ENCODE results near the gene PTPRT.

DNA sequence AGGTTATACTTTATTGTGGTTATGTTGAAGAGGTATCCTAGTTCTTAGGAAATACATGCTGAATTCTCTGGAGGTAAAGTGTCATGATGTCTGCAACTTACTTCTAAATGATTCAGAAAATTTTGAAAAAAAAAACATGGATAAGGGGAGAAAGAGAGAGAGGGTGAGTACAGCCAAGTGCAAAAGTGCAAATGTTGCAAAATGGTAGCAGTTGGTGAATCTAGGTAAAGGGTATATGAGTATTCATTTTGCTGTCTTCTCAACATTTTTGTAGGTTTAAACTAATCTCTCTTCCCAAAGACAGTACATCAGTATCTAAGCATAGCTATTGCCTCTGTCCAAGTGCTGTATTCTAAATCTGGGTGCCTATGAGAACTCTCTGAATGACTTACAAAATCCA is 992.1 kb downstream of the PTPRT start:
- TF ChIP-seq, protein P1, sequence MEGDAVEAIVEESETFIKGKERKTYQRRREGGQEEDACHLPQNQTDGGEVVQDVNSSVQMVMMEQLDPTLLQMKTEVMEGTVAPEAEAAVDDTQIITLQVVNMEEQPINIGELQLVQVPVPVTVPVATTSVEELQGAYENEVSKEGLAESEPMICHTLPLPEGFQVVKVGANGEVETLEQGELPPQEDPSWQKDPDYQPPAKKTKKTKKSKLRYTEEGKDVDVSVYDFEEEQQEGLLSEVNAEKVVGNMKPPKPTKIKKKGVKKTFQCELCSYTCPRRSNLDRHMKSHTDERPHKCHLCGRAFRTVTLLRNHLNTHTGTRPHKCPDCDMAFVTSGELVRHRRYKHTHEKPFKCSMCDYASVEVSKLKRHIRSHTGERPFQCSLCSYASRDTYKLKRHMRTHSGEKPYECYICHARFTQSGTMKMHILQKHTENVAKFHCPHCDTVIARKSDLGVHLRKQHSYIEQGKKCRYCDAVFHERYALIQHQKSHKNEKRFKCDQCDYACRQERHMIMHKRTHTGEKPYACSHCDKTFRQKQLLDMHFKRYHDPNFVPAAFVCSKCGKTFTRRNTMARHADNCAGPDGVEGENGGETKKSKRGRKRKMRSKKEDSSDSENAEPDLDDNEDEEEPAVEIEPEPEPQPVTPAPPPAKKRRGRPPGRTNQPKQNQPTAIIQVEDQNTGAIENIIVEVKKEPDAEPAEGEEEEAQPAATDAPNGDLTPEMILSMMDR (IDR thresholded peaks at IDR 0.05) = no peak
- no peak for TF ChIP-seq POLR2A (IDR thresholded peaks at IDR 0.05)

Data from uterus (tissue), 2 donors.